Measurements from ENCODE around the gene PIP4K2A. TPM values are rescaled to one million over a fixed set of nuclear protein-coding genes. Genes with fewer than 3 reads are reported as not detected.

The PIP4K2A gene
- total RNA-seq, 1 donor from 2014 or later, result 102 TPM

- Mint-ChIP-seq H3K4me3 (peak overlapping the region; percentile 86), H3K27me3 (no peaks in the 10 kb centered on the region), H3K36me3 (ENCODE audit: low read depth) (peaks cover 12% of the 10 kb centered on the region), H3K4me1 (peaks cover 95% of the 10 kb centered on the region), H3K27ac (peak overlapping the region; percentile 96), H3K9me3 (no peaks in the 10 kb centered on the region)
- ChIA-PET CTCF (interaction anchor here (1.0 to 1.9 kb wide), 2 partner anchors 14 to 31 kb away, joined by 4 to 5 read pairs; no protein-coding TSS in a partner anchor), POLR2A (interaction anchor here (0.6 to 5.1 kb wide), 9 partner anchors 9 to 98 kb away, joined by 3 to 24 read pairs (median 6); partner anchors contain the start of gene PIP4K2A)
- peak; percentile 36 for DNase-seq
- intact Hi-C loops (cut with micrococcal nuclease), result loop anchor here (1.0 kb wide), 2 partner anchors 10 to 14 kb away; no protein-coding TSS in a partner anchor
- no peak for TF ChIP-seq CTCF (IDR thresholded peaks at IDR 0.05)
- peak; percentile 74 for ATAC-seq (ENCODE audit: low read depth)
Measured at GRCh38 chr10:22615819-22616499, 98.4 kb downstream of the PIP4K2A start.

GRCh38 chr10:22615101-22615500 lies 99.3 kb downstream of the PIP4K2A start:
- H3K9me3 Mint-ChIP-seq, result no peaks in the 10 kb centered on the region
- H3K4me1 Mint-ChIP-seq, result peaks cover 95% of the 10 kb centered on the region
- H3K27me3 Mint-ChIP-seq, result no peaks in the 10 kb centered on the region
- H3K27ac Mint-ChIP-seq, result peak overlapping the region; percentile 96
- H3K36me3 Mint-ChIP-seq (ENCODE audit: low read depth), result peaks cover 15% of the 10 kb centered on the region
- H3K4me3 Mint-ChIP-seq, result peak overlapping the region; percentile 86
- no peak for TF ChIP-seq CTCF (IDR thresholded peaks at IDR 0.05)
- ChIA-PET CTCF (interaction anchor here (1.7 to 1.9 kb wide), 2 partner anchors 8 to 30 kb away, joined by 4 to 5 read pairs; no protein-coding TSS in a partner anchor), POLR2A (interaction anchor here (0.7 to 5.1 kb wide), 7 partner anchors 10 to 99 kb away, joined by 3 to 24 read pairs (median 5); partner anchors contain the start of gene PIP4K2A)
- intact Hi-C loops (cut with micrococcal nuclease), result loop anchor here (1.0 kb wide), 2 partner anchors 9 to 15 kb away; no protein-coding TSS in a partner anchor
- no peak for DNase-seq
- ATAC-seq (ENCODE audit: low read depth), result no peak

GRCh38 chr10:22613011-22613410 lies 101.4 kb downstream of the PIP4K2A start:
- peaks cover 32% of the 10 kb centered on the region for H3K36me3 Mint-ChIP-seq (ENCODE audit: low read depth)
- peak overlapping the region; percentile 87 for H3K27ac Mint-ChIP-seq
- ATAC-seq (ENCODE audit: low read depth), result no peak
- CTCF ChIA-PET, result interaction anchor here (1.5 kb wide), 1 partner anchor 100 kb away, joined by 4 read pairs; no protein-coding TSS in a partner anchor
- intact Hi-C loops (cut with micrococcal nuclease), result no loop called here
- no peak for DNase-seq
- TF ChIP-seq CTCF (IDR thresholded peaks at IDR 0.05), result no peak
- POLR2A ChIA-PET, result interaction anchor here (1.0 to 2.4 kb wide), 2 partner anchors 12 to 15 kb away, joined by 3 to 17 read pairs; no protein-coding TSS in a partner anchor
- peaks cover 2% of the 10 kb centered on the region for H3K9me3 Mint-ChIP-seq
- H3K27me3 Mint-ChIP-seq, result no peaks in the 10 kb centered on the region
- no peak overlapping the region for H3K4me3 Mint-ChIP-seq
- peaks cover 99% of the 10 kb centered on the region for H3K4me1 Mint-ChIP-seq

- Mint-ChIP-seq H3K27me3 (no peaks in the 10 kb centered on the region), H3K9me3 (peaks cover 2% of the 10 kb centered on the region), H3K4me3 (peak overlapping the region; percentile 65), H3K27ac (peak overlapping the region; percentile 87), H3K4me1 (peaks cover 99% of the 10 kb centered on the region), H3K36me3 (ENCODE audit: low read depth) (peaks cover 38% of the 10 kb centered on the region)
- POLR2A ChIA-PET, result interaction anchor here (1.0 to 2.4 kb wide), 6 partner anchors 12 to 358 kb away, joined by 3 to 17 read pairs (median 7); no protein-coding TSS in a partner anchor
- CTCF ChIA-PET, result interaction anchor here (1.8 kb wide), 1 partner anchor 38 kb away, joined by 8 read pairs; no protein-coding TSS in a partner anchor
- intact Hi-C loops (cut with micrococcal nuclease), result no loop called here
- DNase-seq (no peak), ATAC-seq (ENCODE audit: low read depth) (no peak)
- TF ChIP-seq CTCF (IDR thresholded peaks at IDR 0.05), result no peak
Measured at GRCh38 chr10:22612318-22612717, 102.1 kb downstream of the PIP4K2A start.
